HL-60/S4 treated with retinoic acid at 250 ng/mL for 4 days and 3 days (cell line): ENCODE data around the gene ALDH2.
"Not testable (repeated sequence)": the region's sequence is repeated elsewhere in the genome, so short reads cannot be mapped to it uniquely, and the experiment has no call there.

Experiments
- in situ Hi-C: fragments of 300-500 bp; cut with MboI; formaldehyde crosslinking; loops from 2 replicates; pipeline ENCODE4 v1.7.0; 2022; ENCODE audit warnings: low sequenced_read_pairs

Gene ALDH2

DNA sequence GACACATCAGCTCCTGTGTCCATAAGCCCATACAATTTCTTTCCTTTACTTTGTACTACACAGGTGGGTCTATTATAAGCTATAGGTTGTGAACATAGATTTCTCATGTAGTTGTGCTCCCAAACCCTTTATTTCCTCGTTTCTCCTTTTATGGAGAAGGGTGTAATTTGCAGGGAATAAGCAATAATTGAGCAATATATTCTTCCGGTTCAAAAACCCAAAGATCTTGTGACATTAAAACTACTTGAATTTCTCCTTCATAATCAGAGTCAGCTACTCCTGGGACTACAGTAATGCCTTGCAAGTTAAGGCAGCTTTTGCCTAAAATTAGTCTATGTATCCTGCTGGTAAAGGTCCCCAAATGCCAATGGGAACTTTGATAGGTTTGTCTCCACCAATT is 56.2 kb downstream of the ALDH2 start:
- in situ Hi-C loops = loop anchor here (10.0 kb wide), 1 partner anchor 562 kb away; the partner anchor contains the start of gene HECTD4

- in situ Hi-C loops = loop anchor here (10.0 kb wide), 1 partner anchor 561 kb away; the partner anchor contains the start of gene HECTD4
Observed at GRCh38 chr12:111823891-111824290, 57.2 kb downstream of the ALDH2 start.

- in situ Hi-C loops = loop anchor here (10.0 kb wide), 1 partner anchor 560 kb away; the partner anchor contains the start of gene HECTD4
Observed at GRCh38 chr12:111824312-111824711, 57.6 kb downstream of the ALDH2 start.

- in situ Hi-C loops = loop anchor here (10.0 kb wide), 1 partner anchor 559 kb away; the partner anchor contains the start of gene HECTD4
Observed at GRCh38 chr12:111825509-111825908, 58.8 kb downstream of the ALDH2 start.

DNA sequence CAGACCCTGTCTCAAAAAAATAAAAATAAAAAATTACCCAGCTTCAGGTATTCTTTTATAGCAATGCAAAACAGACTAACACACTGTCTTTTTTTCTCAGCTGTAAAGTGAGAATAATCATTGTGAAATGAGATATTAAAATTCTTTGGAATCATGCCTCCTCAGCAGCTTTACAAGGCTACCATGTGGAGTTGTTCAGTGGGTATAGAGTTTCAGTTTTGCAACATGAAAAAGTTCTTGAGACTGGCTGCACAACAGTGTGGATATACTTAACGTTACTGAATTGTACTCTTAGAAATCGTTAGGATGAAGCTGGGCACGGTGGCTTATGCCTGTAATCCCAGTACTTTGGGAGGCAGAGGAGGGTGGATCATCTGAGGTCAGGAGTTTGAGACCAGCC is 59.6 kb downstream of the ALDH2 start:
- in situ Hi-C loops = loop anchor here (10.0 kb wide), 1 partner anchor 558 kb away; the partner anchor contains the start of gene HECTD4

DNA sequence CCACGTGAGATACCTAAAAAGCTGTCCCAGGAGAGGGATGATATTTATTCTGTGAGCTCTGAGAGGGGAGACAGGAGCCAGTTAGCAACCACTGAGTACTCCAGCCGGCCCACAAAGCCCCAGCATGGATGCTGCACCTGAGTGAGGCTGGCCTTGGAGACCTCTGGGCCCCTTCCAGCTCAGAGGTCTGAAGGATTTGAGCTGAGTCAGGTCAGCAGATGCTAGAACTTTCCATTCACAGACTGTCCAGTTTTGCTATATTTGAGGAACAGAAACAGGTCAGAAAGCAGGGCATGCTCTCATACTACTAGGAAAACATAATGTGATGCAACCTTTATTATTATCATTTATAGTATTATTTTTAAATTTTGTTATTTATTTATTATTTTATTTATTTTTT is 60.3 kb downstream of the ALDH2 start:
- in situ Hi-C loops = loop anchor here (10.0 kb wide), 1 partner anchor 558 kb away; the partner anchor contains the start of gene HECTD4

DNA sequence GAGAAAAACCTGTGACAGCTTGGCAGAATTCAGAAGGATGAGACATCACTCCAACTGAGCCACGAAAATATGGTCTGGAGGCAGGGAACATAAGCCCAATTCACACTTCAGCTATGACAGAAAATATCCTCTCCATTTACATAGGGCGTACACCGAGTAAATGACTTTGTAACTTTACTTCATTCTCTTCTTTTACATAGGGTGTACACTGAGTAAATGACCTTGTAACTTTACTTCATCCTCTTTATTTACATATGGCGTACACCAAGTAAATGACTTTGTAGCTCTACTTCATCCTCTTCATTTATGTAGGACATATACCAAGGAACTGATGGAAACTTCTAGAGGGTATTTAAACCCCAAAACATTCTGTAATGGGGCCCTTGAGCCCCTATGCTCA is 61.2 kb downstream of the ALDH2 start:
- in situ Hi-C loops = loop anchor here (10.0 kb wide), 1 partner anchor 557 kb away; the partner anchor contains the start of gene HECTD4

GRCh38 chr12:111828338-111828979 is 61.7 kb downstream of the ALDH2 start:
- in situ Hi-C loops = loop anchor here (10.0 kb wide), 1 partner anchor 556 kb away; the partner anchor contains the start of gene HECTD4

- in situ Hi-C loops = loop anchor here (10.0 kb wide), 1 partner anchor 555 kb away; the partner anchor contains the start of gene HECTD4
Observed at GRCh38 chr12:111829635-111830034, 62.9 kb downstream of the ALDH2 start.

- in situ Hi-C loops = not testable (repeated sequence)
Observed at GRCh38 chr12:111834740-111835386, 68.1 kb downstream of the ALDH2 start.

- in situ Hi-C loops = not testable (repeated sequence)
Observed at GRCh38 chr12:111835531-111836181, 68.9 kb downstream of the ALDH2 start.

GRCh38 chr12:111838353-111838752 is 71.6 kb downstream of the ALDH2 start:
- in situ Hi-C loops = no loop called here

DNA sequence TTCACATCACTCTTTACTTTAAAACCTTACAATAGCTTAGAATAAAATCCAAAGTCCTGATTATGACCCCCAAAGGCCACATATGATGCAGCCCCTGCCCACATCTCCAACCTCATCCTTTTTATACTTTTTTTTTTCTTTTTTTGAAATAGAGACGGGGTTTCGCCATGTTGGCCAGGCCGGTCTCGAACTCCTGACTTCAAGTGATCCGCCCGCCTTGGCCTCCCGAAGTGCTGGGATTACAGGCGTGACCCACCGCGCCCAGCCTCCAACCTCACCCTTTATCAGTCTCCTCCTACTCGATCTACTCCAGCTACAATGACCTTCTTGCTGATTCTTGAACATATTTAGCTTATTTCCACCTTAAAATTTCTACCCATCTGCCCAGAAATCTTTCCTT is 74.1 kb downstream of the ALDH2 start:
- in situ Hi-C loops = no loop called here

GRCh38 chr12:111841236-111841749 is 74.6 kb downstream of the ALDH2 start:
- in situ Hi-C loops = no loop called here

- in situ Hi-C loops = no loop called here
Observed at GRCh38 chr12:111841750-111842555, 75.2 kb downstream of the ALDH2 start, which contains the start of gene MAPKAPK5. Gene MAPKAPK5, plus strand, starts transcription at chr12:111842228. Its CDS starts 506 bp downstream, at chr12:111842734.

- in situ Hi-C loops = no loop called here
Observed at GRCh38 chr12:111842556-111843396, 76.0 kb downstream of the ALDH2 start.

- in situ Hi-C loops = no loop called here
Observed at GRCh38 chr12:111846016-111846415, 79.3 kb downstream of the ALDH2 start.

- in situ Hi-C loops = no loop called here
Observed at GRCh38 chr12:111850526-111850925, 83.8 kb downstream of the ALDH2 start.

DNA sequence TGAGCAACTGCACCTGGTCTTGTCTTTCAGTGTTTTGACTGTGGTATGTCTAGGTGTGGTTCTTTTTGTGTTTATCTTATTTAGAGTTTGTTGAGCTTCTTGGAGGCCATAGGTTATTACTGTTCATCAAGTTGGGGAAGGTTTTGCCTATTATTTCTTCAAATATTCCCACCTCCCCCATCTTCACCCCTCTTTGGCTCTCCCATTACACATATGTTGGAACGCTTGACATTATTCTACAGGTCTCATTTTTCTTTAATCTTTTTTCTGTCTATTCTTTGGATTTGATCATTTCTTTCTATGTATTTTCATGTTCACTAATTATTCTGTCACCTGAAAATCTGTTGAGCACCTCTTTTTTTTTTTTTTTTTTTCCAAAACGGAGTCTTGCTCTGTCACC is 91.5 kb downstream of the ALDH2 start:
- in situ Hi-C loops = no loop called here
